HG03354 (cell line): ENCODE data around the gene SRGAP3.

Source experiments
- ATAC-seq: cut with Tn5 transposase; IDR thresholded peaks from one replicate; pipeline ENCODE4 v1.9.1; 2021; ENCODE audit warnings: mild to moderate bottlenecking; ENCODE audit not compliant: unreplicated experiment, poor library complexity, severe bottlenecking

SRGAP3 gene

DNA sequence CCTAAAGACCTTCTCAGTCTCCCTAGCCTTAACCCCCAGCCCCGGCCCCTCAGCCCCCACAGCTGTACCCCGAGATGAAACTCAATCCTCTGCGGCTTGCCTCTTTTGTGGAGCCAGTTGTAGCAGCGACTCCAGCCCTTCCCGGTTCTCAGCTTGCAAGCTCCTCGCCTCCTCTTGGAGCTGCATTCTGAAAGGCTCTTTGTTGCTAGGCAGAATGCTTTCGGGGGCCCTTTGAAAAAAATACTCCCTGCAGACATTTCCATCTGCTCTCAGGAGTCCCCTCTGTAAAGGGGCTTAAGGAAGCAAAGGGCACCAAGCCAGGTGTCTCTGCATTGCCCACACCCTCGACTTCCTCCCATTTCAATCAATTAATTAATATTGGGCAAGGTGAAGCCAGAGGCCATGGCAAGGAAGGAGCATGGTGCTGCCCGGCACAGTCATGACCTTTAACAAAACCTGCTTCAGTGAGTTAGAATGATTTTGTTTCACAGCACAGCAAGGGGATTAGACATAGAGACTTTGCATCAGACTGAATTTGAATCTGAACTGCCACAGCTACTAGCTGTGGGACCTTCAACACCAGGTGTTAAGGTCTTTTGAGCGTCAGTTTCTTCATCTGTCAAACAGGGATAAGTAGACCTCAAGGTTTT lies 65.5 kb downstream of the SRGAP3 start:
- ATAC-seq: no peak

DNA sequence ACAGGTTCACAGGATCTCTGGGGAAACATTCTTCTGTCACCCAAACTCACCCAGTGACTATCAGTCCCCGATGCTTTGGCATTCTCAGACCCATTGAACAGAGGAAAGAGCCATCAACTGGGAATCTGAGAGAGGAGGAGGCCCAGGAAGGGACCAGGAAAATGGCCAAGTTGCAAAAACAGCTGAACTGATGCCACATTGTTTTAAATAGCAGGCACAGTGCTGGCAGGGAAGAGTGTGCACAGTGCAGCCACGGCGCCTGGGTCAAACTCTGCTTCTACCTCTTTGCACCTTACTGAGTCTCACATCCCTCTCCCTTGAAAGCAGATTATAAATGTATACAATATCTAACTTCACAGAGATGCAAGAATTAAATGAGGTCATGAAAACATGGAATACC lies 66.4 kb downstream of the SRGAP3 start:
- no peak for ATAC-seq

DNA sequence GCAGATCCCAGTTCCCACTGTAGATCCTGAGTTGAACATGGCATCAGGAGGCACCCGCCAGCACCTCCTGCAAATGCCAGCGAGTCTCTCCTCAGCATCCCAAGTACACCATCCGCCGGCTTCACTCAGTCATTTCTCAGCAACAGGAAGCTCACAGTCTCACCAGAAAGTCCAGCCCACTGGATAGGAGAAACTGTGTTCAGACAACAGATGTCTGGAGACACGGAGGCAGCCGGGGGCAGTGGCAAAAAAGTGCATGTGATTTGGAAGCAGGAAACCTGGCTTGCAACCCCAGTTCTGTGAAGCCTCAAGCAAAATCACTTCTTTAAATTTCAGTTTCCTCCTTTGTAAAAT lies 68.7 kb downstream of the SRGAP3 start:
- ATAC-seq: peak; percentile 26

DNA sequence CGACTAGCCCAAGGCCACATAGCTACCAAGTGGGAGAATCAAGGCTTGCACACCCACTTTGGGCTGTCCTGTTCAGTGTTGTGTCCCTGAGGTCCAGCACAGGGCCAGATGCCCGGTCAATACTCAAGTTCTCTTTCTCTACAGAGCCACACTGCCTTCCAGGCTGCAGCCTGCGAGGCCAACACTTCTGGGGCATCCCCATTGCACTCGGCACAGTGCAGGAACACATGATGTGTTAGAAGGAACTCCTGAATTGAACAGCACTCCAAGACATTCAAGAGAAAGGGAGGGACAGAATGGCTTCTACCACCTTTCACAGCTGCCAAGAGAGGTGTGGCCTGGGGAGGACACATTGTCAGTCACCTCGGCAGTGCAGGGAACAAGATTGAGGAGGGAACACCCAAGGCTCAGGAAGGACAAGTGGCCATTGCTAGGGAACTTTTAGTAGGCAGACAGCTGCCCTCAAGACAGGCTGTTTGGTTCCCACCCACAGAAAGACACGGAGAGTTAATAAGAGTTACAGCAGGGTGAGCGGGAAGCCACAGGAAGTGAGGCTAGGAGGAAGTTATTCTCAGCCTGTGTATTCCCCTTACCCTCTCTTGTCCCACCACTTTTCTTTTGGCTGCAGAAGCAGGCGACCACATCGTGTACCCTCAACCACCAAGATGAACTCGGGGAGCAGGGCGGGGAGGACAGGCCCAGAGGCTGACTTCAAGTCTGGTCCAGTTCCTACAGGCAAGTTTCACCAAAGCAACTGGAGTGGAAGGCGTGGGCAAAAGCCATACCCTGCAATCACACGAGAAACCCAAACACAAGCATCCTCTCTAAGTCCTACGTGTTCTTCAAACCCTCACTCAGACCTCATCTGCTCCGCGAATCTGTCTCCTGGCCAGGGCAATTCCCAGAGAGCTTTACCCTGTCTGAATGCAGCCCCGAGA lies 69.4 kb downstream of the SRGAP3 start:
- peak; percentile 65 for ATAC-seq

DNA sequence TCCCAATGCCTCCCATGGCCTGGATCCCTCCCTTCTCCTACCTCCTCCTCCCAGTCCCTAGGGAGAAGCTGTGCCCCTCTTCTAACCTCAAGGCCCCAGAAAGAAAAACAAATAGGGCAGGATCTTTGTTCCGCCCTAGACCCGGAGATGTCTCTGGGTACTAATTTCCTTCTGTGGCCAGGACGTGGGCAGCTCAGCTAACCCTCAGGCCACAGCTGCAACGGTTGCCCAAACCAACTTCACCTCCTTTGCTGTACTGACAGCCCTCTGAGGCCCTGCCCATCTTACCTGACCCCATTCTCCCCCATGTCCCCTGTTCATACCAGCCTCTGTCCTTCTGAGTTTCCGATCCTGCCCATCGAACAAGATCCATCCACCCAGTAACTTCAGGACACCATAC lies 70.7 kb downstream of the SRGAP3 start:
- ATAC-seq: no peak

DNA sequence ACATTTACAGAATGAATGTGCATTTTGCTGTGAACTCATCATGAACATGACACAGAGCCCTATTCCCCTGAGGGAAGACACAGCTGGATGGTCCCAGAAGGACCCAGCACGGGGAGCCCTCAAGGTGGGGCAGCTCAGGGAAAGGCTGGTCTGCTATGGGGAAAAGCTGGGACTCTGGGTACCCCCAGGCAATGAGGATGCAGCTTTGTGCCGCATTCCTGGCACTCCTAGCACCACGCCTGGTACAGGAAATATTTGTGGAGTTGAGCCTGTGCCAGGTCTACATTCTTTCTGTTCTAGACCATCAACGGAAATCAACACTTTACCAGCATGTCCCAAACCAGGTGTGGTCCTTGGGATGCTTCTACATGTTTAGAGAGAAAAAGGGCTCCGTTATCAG lies 74.0 kb downstream of the SRGAP3 start:
- no peak for ATAC-seq

DNA sequence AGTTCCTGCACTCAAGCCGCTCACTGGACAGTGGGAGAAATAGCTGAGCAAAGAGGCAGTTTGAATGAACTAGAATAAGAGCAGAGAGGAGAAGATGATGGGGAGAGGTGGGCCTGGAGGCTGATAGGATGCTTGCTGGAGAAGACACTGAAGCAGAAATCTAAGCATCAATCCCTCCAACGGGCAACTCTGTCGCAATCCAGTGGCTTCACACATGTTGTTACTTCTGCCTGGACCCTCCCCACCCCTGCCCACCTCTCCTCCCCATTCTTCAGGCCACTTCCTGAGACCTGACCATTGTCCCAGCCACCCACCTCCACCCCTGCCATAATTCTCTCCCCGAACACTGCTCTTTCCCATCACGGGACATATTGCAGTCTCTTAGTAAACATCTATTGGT lies 76.0 kb downstream of the SRGAP3 start:
- ATAC-seq: no peak

DNA sequence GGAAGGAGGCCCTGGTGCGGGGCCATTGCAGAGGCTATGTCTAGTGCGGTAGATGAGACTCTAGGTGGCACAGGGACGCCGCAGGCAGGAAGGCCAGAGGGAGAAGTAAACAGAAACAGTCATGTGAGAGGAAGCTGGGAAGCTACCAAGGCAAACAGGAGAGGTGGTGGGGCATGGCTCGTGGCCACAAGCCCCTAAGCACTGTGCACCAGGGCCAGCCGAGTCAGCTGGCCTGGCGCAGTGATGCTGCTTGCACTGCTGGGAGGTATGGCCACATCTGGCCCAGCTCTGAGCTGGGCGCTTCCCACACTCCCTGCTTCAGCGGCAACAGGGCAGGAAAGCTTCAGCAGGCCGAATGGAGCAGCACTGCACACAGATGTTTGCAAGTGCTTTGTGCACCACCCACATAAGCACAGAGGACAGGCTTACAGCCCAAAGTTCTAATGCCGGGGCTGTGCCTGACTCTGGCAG lies 76.6 kb downstream of the SRGAP3 start:
- ATAC-seq: no peak

DNA sequence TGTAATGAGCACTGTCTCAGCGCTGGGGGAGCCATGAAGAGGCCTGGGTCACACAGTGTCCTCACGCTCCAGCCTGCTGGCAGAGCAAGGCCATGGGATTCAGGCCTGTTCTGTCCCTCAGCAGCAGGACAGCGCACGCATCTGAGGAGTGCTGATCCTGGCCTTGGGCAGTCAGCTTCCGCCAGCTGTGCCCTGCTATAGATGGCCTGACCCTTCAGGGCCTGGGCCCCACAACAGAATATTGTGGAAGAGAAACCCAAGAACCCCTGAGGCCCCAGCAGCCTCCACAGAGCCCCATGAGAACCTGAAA lies 78.6 kb downstream of the SRGAP3 start:
- ATAC-seq: no peak

DNA sequence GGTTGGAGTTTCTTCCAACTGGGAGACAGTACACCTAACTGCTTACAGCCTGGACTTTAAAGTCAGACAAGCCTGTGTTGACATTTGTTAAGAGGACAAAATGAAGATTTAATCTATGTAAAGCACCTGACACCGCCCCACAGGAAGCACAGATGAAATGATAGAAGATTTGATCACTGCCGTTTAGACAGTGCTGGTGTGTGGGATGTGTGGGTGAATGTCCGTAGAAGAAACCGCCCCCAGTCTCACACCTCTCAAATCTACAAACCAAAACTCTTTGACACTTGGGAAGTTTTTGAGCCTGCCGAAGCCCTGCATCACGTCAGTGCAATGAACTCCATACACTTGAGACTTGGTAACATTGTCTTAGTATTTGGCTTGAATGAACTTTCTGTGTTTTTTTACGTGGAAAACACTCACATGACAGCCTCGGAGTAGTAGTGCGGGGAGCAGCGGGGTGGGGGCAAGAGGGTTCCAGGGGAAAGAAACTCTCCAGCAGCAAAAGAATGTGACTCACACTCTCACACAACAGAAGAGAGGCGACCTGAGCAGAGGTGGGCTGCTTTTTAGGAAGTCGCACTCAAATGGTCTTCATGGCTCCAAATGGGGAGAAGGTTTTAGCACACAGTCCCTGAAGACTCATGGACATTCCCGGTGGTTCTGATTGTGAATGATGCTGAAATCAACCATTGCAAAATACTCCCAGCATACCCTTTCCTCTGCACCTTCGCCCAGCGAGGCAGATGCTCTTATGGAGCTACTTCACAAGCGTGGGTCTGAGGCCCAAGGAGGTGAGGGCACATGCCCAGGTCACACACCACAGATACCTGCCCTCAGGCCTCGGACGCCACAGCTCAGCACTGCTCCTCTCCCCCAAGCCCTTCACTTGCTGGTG lies 79.2 kb downstream of the SRGAP3 start:
- no peak for ATAC-seq

DNA sequence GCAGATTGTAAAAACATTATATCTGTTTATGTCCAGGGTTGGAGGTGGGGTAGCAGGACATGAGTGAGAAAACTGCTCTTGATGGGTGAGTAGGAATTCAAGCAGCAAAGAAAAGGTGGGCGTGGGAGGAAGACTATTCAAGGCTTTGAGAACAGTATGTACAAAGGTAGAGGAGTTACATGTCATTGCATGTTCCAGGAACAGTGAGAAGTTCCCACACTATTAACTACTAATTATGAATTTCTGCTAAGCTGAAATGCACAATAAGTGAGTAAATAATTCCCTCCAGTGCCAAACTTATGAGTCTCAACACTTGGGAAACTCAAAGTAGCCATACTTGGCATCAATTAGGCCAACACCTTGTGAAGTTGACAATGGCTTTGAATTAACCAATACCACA lies 80.1 kb downstream of the SRGAP3 start:
- no peak for ATAC-seq

DNA sequence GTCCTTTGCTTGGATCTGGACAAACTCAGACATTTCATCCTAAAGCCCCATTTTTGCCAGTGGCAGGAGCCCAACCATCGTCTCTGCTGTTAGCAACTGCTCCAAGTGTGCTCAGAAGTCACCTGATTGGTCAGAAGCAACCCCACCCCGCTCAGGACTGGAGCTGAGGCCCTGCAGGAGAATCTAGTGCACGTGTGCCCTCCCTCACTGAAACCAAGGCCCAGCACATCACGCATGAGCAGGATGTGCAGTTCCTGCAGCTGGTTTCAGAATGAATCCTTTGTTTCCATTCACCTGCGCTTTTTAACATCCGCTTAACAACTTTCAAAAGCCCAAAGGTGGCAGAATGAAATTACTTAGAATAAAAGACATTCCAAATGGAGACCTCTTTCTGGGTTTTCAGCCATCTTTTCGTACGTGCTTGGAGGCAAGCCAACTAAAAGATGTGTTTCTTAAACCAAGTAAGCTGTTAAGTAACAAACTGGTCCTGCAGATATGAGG lies 81.2 kb downstream of the SRGAP3 start:
- ATAC-seq: peak; percentile 99

DNA sequence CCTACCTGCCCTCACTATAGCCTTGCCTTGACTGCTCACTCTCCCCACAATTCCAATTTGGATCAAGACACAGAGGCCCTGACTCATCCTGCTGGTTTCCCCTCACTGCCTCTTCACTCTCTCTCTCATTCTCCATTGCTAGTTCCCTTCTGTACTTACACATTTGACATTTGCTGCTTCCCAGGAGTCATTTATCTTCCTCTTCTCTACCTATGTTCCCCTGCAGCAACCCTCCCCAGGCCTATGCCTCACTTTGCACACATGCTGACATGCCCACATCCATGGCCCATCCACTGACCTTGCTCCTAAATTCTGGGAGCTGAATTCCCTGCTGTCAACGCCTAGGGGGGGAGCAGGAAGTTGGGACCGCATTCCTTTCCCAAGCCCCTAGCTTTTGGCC lies 82.2 kb downstream of the SRGAP3 start:
- ATAC-seq: no peak

DNA sequence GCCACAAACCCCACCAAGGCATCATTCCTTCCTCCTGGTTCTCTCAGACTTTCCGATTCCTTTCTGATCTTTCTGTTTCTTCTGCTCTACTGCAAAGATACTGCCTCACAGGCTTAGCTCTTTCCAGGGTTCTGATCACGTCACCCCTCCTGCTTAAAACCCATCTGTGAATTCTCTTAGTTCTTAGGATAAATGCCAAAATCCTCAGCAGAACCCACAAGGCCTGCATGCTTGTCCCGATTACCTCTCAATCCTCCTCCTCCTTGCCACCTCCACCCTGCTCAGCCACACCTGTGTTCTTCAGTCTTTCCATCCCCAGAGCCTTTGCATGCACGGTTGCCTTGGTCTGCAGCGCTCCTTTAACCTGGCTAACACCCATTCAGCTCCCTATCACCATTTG lies 84.0 kb downstream of the SRGAP3 start:
- ATAC-seq: no peak

DNA sequence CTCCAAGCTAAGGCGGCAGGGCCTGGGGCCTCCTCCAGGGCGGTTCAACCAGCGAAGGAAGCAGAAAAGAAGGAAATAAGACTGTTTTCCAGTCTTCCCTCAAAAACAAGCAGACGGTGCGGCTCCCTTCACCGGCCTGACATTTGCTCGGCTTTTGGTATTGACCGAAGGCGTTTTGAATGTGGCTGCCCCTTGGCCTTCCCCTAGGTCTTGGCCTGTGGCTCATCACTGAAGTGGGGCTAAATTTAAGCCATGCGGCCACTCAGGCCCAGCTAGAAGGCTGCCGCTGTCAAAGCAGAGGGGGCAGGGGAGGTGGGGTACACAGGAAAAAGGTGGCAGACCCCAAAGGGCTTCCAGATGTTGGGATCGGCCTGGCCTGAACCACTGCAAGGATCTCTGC lies 86.2 kb downstream of the SRGAP3 start:
- no peak for ATAC-seq

DNA sequence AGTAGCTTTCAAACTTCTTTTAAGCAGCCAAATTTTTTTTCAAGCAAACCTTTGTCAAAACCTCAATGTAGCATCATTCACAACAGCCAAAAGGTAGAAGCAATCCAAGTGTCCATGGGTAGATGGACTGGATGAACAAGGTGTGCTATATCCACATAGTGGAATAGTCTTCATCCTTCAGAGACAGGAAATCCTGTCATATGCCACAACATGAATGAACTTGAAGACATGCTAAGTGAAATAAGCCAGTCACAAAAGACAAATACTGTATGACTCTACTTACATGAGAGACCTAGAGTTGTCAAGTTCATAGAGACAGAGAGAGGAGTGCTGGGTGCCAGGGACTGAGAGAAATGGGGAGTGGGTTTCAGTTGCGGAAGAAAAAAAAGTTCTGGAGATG lies 87.6 kb downstream of the SRGAP3 start:
- no peak for ATAC-seq

DNA sequence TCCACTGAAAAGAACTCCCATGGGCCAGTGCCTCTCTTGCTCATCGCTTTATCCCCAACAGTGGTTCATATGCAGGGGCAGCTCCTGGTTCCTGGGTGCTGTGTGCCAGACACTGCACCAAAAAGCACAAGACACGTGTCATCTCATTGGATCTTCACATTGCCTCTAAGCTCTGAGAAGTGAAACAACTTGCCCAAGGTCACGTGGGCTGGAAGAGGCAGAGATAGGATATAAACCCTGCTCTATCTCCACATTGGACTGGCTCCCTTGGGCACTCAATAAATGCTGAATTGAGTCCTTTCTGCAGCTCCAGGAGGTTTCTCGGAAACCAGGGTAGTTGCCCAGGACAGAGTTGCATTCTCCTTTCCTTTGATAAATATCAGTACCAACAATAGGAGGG lies 88.1 kb downstream of the SRGAP3 start:
- ATAC-seq: no peak

DNA sequence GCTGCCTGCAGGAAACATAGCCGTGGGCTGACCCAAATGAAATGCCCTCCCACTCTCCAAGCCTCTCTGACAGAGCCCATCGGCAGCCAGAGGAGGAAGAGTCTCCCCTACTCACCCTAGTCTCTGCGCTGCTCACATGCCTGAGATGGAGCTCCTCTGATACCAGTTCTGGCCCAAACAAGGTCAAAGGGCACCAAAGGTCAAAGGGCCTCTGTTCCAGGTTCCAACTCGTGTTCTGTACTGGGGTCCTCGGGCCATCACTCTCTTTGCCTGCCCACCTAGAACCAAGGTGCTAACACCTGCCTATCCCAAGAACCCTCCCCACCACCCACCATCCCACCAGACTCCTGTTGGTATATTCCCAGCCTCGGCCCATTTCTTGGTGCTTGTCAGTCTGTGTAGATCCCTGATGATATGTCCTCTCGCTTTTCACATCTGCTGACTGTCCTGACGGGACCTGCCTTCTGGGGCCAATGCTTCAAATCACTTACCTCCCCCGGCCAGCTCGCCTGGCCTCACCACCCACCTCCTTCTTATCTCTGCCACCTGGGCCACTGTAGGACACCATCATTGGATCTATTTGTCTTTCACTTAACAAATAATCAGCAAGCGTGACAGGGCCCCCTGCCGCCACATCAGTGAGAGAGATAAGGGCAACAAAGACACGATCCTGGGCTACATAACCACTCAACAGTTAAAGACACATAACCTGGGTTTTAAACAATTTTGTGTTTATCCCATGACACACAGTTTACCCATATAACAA lies 90.4 kb downstream of the SRGAP3 start:
- ATAC-seq: no peak

DNA sequence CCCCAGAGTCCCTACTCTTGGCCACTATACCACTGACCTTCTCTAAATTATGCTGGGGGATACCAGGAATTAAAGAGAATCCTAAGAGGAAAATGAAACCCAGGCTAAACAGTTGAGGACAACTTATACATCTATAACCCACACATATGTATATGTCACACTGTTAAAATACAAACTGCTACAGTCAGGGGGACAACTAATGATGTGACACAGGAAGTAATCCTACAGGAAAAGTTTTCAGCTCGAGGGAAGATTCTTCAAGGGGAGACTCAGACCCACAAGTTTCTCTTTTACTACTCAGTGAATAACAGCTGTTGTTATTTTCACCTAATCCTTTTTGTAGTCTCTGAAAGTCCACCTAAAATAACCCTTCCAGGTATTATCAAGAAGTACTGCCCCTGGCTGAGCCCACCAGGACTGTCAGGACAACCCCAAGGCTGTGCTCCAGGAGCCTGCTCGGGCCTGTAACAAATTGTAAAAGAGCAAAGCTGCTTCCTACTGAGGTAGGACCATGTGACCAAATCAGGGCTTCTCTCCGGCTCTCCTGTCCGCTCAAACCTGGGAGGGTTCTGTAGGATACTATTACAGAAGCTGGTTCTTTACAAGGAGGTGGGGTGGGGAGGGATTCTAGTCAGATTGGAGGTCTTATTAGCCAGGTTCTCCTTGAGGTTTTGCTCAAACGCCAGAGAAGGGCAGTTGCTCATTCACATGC lies 91.6 kb downstream of the SRGAP3 start:
- no peak for ATAC-seq
